ENCODE measurements around the gene TIE1.
A peak's percentile ranks its signal among the peaks of the same experiment; 100 is the strongest.

The TIE1 gene

DNA sequence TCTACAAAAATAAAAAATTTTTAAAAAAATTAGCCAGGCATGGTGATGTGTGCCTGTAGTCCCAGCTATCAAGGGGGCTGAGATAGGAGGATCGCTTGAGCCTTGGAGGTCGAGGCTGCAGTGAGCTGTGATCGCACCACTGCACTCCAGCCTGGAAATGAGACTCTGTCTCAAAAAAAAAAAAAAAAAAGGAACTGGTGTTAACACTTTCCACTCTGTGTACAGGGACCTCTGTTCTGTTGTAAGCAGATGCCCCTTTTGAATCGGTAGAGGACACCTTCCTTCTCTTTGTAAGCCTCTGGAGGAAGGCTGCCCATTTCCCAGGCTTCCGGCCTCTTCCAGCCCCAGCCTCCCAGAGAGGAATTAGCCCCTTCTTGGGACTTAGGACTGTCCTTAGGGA lies 8.1 kb upstream of the TIE1 start:
- DNase-seq (ENCODE audit: low spot score) (no peak), FAIRE-seq (no peak)

DNA sequence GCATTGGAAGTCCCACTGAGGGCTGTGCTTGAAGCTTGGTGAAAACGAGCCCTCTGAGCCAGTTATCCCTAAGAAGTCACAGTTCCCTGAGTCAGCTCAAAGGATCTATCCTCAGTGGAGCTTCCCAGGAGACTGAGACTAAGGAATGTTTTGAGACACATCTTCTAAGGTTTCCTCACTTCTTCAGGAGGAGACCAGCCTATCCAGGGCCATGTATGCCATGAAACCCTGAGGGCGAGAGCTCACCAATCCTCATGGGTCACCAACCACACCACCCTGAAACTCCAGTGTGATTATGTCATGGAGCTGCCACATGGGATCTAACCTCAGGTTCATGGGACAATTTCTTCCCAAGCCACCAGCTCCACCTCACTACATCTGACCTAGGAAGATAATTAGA lies 7.6 kb upstream of the TIE1 start:
- no peak for DNase-seq (ENCODE audit: low spot score)
- FAIRE-seq: no peak

DNA sequence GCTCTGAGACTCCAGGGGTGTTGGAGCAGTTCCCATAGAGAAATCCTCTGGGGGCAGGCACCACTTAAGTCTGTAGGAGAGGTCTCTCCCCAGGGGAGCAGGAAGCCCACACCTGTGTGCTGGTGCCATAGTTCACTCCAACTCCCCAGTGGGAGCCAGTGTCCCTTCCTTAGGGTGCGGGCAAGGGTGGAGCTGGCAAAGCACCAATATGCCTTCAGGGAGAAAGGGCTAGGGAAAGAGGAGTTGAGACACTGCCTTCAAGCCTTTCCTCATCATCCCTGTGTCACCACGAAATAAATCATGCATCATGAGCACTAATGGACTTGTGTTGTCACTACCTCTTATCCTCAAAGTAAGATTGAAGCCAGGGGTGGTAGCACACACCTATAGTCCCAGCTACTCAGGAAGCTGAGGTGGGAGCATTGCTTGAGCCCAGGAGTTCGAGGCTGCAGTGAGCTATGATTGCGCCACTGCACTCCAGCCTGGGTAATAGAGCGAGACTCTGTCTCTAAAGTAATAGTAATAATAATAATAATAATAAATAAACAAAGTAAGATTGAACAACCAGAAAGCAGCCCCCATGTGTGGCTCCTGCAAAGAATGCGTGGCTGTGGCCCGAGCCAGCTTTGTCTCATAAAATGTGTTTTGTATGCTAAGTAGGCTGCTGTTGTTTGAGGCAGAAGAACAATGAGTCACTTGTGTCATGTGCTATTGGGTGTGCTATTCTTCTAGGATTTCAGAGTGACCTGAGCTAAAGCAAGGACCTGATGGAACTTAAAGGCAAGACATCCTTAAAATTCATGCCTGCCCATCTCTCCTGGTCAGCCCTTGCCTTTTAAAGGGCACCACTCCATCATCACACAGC lies 6.7 kb upstream of the TIE1 start:
- peak; percentile 70 for DNase-seq (ENCODE audit: low spot score)
- FAIRE-seq: no peak

DNA sequence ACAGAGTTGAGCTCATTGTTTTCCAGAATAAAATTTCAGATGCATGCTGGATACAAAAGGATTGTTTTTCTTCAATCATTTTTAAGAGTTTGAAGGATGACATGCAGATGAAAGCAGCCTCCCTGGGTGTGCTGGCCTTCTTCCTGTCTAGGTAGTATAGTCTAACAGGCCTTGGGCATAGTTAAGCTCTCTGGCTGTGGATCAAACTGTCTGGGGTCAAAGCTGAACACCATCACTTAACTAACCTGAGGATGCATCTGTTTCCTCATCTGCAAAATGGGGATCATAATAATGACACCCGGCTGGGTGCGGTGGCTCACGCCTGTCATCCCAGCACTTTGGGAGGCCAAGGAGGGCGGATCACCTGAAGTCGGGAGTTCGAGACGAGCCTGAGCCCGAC lies 6.0 kb upstream of the TIE1 start:
- FAIRE-seq (no peak), DNase-seq (ENCODE audit: low spot score) (no peak)

DNA sequence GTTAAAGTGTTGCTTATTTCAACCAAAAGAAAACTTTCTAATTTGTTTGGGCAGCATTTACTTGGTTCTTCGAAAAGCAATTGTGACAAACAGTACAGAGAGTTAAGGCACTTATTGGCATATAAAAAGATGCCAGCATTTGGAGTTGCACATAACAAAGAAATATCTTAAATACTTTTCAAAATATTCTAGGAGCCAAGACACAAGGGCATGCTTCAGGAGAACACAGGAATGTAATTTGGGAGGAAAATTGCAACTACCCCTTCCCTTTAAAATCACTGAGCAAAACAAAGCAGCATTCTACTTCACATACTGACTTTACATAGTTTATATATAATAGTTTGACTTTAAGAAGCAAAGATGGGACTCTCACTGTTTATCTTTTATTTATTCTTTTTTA lies 4.6 kb upstream of the TIE1 start:
- DNase-seq (ENCODE audit: low spot score) (no peak), FAIRE-seq (no peak)

DNA sequence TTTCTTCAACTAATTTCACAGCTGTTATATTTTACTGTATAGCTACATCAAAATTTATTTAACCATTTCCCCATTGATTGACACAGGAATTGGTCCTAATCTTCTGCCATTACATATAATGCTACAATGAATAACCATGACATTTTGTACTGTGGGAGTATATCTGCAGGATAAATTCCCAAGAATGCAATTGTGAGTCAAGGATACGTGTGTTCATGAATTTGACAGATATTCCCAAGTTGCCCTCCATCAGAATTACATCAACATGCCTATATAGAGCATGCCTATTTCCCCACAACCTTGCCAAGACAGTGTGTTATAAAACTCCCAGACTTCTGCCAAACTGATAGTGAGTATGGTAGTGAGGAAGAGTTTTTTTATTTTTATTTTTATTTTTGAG lies 2.7 kb upstream of the TIE1 start:
- FAIRE-seq: no peak

DNA sequence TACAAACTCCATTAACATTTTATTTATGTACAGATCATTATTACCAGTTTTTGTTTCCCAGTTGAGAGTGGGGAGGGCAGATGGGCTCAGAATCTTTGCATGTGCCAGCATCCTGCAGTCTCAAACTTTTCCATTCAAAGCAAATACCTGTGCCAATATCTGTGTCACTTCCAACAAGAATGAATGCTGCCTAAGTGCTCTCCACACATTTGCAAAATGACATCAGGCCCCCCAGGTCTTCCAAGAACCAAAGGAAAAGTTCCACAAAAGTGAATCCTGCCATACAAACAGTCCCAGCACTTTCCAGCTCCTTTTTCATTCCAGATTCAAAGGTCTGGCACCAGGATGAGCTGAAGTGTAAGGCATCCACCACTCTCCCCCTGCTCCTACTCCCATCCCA lies 1.7 kb upstream of the TIE1 start:
- FAIRE-seq: no peak

More for the DNA sequence above, 2.7 kb upstream of the TIE1 start:
- no peak for DNase-seq (ENCODE audit: low spot score)

DNA sequence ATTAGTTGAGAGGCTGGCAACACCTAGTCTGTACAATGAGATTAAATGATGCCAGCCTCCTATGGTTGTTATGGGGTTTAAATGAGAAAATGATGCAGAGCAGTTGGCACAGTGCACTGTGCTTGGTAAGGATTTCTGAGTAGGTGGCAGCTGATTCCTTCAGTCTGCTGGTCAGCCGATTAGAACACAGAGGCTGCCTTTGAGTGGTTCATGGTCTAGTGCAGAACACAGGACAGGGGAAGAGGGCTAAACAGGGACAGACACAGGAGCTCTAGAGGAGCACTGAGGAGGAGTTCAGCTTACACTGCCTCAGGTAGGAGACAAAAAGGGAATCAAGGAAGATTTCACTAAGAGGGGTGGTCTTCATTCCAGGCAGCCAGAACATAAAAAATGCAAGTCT lies 1.4 kb downstream of the TIE1 start:
- no peak for FAIRE-seq
- DNase-seq (ENCODE audit: low spot score): no peak

More for the DNA sequence above, 1.7 kb upstream of the TIE1 start:
- no peak for DNase-seq (ENCODE audit: low spot score)

DNA sequence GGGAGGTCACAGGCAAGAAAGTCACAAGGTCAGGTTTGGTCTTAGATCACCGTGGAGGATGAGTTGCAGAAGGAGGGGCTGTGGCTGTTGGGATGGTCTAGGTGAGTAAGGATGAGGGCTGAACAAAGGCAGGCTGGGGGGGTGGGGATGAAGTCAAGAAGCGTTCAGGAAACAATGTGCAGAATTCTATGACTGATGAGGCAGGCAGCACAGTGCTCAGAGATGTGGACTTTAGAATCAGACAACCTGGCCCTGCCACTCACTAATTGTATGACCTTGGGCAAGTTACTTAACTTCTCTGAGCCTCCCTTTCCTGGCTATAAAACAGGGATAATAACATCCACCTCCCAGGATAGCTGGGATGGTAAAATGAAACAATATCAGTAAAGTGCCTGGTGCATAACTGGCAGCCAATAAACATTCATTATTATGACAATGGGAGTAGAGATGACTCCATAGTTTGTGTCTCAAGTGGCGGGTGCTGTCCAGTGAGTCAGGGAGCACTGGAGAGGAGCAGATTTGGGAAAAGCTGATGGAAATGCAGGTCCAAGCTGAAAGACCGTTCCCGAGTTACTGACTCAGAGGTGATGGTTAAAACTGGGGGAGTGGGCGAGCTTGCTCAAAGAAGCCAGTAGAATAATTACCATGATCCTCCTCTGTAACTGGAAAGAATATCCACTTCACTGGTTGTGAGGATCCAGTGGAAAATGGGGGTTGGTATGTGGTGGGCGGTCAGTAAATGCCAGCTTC lies 2.1 kb downstream of the TIE1 start:
- DNase-seq (ENCODE audit: low spot score): no peak
- peak; percentile 92 for FAIRE-seq

DNA sequence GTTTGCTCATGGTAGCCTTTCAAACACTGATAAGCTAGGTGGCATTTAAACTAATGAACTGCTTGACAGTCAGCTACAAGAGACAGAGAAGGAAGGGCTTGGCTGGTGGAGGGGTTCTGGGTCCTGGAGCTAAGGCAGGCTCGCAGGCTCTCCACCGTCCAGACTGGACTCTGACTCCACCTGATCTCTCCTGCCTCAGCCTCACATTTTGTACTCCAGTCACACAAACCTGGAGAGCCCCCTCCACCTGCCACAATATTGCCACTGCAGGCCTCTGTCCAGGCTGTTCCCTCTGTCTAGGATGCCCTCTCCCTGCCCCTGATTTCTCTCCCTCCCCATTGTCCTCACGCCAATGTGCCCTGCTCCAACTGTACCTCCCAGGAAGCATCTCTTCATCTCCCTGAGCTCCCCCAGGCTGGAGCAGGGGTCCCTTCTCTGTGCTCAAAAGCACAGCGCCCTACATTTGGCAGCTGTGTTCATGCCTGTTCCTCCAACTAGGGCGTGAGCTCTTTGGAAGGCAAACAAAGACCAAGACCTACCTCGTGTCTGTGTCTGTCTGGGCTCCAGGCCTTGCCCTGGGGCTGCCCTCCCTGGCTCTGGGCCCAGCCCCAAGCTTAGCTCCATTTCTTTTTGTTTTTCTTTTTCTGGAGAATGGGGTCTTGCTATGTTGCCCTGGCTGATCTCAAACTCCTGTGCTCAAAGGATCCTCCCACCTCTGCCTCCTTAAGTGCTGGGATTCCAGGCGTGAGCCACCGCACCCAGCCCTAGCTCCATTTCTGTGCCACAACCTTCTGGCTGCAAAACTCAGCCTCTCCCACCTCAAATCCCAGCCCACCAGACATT lies 2.9 kb downstream of the TIE1 start:
- peak; percentile 27 for FAIRE-seq
- DNase-seq (ENCODE audit: low spot score): no peak

DNA sequence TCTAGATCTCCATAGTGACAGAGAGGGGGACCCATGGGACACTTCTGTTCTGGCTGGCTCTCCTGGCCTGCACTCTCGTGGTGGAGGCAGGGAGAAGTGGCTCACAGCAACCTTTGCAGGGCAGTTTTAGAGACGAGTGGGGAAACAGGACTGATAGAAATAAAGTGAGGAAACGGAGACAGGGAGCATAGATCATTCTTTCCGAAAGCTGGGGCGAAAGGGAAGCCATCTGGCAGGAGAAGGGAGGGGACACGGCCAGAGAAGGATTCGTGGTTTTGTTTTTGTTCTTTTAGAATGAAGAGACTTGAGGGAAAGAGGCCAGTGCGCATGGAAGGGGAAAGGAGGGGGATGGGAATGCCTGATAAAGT lies 3.5 kb downstream of the TIE1 start:
- DNase-seq (ENCODE audit: low spot score) (no peak), FAIRE-seq (no peak)

DNA sequence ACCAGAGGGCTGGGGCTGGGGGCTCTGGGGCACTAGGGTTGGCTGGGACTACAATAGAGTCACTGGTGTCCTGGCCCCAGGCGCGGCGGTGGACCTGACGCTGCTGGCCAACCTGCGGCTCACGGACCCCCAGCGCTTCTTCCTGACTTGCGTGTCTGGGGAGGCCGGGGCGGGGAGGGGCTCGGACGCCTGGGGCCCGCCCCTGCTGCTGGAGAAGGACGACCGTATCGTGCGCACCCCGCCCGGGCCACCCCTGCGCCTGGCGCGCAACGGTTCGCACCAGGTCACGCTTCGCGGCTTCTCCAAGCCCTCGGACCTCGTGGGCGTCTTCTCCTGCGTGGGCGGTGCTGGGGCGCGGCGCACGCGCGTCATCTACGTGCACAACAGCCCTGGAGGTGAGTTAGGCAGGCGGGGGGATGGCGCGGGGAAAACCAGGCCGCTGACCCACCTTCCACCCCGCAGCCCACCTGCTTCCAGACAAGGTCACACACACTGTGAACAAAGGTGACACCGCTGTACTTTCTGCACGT lies 4.1 kb downstream of the TIE1 start:
- DNase-seq (ENCODE audit: low spot score): no peak
- FAIRE-seq: peak; percentile 9

DNA sequence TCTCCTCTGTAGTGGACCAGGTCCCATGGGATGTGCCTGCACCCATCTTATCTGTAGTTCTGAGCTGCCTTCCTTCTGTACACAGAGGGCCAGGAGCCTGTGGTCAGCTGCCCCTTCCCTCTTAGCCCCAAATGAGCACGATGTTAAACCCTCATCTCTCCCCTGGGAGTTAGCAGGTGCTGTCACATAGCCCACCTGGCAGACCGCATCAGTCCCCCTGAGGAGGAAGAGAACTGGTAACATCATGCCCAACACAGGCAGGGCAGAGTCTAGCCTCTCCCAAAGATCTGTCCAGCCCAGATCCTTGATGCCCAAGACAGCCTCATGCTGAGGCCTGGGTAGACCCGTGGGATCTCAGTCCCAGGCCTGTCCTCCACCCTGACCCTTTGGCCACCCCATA lies 4.7 kb downstream of the TIE1 start:
- no peak for DNase-seq (ENCODE audit: low spot score)
- FAIRE-seq: no peak

DNA sequence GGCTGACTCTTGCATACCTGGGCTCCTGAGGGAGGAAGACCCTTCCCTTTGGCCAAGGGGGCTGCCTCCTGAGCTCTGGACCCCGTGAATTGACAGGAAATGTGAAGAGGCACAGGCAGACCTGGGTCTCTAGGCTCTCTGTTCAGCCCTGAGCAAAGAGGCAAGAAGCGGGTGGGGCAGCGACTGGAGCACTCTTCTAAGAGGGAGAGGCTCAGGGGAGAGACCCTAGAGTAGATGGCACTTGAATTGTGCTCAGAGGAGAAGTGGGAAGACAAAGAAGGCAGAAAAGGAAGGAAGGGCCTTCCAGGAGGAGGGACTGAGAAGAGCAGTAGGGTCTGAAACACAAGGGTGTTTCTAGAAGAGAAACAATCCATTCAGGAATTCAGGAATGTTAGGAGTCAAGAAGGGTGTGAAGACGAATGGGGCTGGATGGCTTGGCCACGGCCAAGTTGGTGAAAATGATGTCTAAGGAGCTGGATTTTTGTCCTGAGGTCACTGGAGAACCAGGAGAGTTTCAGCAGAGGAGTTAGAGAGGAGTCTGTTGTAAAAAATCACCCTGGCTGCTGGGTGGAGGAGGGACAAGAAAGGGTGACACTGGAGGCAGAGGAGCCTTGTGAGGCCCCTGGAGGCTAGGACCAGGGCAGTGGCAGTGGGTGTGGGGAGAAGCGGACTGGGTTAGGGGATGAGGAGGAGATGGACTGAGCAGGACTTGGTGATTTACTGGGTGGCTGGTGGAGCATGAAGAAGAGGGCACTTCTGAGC lies 5.3 kb downstream of the TIE1 start:
- FAIRE-seq (no peak), DNase-seq (ENCODE audit: low spot score) (no peak)

DNA sequence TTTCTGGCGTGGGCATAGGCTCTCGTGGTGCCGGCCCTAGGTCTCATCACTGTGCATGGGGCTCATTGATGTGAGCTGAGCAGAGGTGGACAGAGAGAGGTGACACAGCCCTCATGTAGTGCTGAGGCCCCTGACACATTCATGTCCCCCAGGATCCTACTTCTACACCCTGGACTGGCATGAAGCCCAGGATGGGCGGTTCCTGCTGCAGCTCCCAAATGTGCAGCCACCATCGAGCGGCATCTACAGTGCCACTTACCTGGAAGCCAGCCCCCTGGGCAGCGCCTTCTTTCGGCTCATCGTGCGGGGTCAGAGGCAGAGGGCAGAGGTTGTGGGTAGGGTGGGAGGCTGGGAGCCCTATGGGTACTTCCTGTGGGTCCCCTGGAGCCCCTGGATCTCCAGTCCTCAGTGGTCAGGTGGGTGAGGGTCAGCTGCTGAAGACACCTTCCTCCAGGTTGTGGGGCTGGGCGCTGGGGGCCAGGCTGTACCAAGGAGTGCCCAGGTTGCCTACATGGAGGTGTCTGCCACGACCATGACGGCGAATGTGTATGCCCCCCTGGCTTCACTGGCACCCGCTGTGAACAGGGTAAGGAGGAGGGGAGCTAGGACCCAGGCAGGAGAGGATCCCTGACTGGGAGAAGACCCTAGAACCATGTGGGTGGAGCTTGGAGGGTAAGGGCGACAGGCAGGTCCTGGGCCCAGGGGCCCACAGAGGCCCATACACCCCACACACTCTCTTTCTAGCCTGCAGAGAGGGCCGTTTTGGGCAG lies 6.1 kb downstream of the TIE1 start:
- FAIRE-seq: peak; percentile 13
- DNase-seq (ENCODE audit: low spot score): no peak

DNA sequence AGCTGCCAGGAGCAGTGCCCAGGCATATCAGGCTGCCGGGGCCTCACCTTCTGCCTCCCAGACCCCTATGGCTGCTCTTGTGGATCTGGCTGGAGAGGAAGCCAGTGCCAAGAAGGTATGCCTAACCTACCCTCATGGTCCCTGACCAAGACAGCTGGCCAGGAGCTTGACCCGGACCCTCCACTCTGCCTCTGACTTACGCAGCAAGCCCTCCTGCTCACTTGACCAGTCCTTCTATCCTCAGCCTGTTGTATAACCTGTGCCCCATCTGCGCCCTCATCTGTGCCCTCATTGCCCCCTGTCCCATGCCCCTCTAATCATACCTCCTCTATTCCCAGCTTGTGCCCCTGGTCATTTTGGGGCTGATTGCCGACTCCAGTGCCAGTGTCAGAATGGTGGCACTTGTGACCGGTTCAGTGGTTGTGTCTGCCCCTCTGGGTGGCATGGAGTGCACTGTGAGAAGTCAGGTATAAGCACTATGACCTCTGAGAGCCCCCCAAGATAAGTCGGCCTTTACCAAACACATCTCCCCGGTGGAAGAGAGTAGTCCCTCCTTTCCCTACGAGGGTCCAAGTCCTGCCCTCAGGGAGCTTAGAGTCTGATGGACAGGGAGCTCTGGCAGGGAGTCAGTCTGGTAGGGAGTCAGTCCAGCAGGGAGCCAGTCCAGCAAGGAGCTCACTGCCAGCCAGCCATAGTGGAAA lies 6.8 kb downstream of the TIE1 start:
- DNase-seq (ENCODE audit: low spot score) (no peak), FAIRE-seq (no peak)

DNA sequence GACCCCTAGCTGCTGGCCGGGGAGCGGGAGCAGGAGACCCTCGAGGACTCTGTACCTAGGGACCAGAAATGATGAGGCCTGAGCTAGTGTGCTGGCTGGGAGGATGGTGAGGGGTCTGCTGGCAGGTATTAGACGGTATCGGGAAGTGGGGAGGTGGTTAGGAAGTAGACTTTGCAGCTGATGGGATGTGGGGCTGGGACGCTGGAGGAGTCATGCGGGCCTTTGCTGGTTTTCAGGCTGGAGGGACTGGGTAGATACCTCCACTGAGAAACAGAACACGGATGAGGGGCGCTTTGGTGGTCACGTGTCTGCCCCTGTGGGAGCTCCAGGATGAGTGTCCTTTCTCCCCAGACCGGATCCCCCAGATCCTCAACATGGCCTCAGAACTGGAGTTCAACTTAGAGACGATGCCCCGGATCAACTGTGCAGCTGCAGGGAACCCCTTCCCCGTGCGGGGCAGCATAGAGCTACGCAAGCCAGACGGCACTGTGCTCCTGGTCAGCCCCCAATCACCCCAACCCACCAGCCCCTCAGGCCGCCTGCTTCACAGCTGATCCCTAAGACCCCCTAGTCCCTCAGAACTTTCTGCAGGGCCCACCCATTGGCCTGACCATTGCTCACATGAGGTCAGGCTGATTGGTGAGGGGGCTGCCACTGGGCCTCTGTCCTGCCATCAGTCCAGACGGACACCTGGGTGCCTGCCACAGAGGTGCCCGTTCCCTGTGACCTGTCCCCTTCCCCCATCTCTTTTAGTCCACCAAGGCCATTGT lies 8.0 kb downstream of the TIE1 start:
- no peak for DNase-seq (ENCODE audit: low spot score)
- FAIRE-seq: no peak

DNA sequence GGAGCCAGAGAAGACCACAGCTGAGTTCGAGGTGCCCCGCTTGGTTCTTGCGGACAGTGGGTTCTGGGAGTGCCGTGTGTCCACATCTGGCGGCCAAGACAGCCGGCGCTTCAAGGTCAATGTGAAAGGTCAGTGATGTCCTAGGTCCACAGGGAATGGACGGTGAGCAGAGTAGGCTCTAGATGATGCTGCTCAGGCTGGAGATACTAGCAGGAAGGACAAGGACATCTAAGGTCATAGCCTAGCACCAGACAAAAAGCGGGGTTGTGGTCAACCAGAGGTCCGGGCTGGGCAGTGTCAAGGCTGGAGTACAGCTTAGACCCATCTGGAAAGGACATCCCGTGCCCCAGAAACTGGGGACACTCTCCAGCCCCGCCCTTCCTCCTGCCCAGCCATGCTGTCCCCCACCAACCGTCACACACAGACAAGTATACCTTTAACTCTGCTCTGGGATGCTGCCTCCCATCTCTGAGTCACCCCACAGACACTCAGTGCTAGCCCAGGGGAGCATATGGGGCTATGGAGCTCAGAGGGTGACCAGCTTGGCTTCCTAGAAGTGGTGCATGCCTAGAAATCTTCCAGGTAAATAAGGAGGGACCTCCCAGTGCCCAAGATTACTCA lies 8.7 kb downstream of the TIE1 start:
- DNase-seq (ENCODE audit: low spot score) (no peak), FAIRE-seq (no peak)

All from urothelium cell line (cell line).